ENCODE measurements around the gene APBA3. TPM values are rescaled to one million over a fixed set of nuclear protein-coding genes. Genes with fewer than 3 reads are reported as not detected.

The APBA3 gene
- total and polyA plus RNA-seq, 12 donors: 2.6 to 43.8 (median 22.3) TPM

DNA sequence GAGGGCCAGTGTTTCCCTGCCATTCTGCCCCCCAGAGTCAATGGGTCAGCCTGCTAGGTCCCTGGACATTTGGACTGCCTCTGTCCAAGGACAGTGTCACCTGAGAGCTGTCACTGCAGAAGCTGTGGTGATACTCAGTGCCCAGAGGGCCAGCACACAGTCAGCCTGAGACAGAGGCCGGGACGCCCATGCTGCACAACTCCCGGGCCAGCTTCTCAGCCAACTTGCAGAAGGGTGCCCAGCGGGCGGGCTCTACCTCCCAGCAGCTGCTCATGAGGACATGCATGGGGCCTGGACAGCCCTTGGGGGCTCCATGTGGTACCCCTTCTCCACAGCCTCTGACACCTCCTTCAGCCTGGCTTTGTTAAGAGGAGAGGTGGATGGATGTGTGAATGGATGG, 14.3 kb upstream of the APBA3 start:
- no peak overlapping the region for H3K27ac ChIP-seq
- no peak overlapping the region for H3K4me3 ChIP-seq
- TF ChIP-seq POLR2A (IDR thresholded peaks at IDR 0.05): no peak
- TF ChIP-seq, protein P1, sequence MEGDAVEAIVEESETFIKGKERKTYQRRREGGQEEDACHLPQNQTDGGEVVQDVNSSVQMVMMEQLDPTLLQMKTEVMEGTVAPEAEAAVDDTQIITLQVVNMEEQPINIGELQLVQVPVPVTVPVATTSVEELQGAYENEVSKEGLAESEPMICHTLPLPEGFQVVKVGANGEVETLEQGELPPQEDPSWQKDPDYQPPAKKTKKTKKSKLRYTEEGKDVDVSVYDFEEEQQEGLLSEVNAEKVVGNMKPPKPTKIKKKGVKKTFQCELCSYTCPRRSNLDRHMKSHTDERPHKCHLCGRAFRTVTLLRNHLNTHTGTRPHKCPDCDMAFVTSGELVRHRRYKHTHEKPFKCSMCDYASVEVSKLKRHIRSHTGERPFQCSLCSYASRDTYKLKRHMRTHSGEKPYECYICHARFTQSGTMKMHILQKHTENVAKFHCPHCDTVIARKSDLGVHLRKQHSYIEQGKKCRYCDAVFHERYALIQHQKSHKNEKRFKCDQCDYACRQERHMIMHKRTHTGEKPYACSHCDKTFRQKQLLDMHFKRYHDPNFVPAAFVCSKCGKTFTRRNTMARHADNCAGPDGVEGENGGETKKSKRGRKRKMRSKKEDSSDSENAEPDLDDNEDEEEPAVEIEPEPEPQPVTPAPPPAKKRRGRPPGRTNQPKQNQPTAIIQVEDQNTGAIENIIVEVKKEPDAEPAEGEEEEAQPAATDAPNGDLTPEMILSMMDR (IDR thresholded peaks at IDR 0.05): no peak
- H3K27me3 ChIP-seq: no peaks in the 10 kb centered on the region
- no peaks in the 10 kb centered on the region for H3K36me3 ChIP-seq (replicated peaks in 1 of 2)
- intact Hi-C loops (cut with DNase I): no loop called here
- no peaks in the 10 kb centered on the region for H3K4me1 ChIP-seq (replicated peaks in 1 of 2)
- peaks cover 0 to 1% (median 0%) of the 10 kb centered on the region in 3 donors for H3K9me3 ChIP-seq (replicated peaks in 1 of 3)
- WGBS, 4 donors: 93 to 95% (median 94%) methylated on average over 2 to 5 of the region's 5 CpGs; no CpG with 5 or more reads in 1 of the 4 donors
- DNase-seq: no peak

DNA sequence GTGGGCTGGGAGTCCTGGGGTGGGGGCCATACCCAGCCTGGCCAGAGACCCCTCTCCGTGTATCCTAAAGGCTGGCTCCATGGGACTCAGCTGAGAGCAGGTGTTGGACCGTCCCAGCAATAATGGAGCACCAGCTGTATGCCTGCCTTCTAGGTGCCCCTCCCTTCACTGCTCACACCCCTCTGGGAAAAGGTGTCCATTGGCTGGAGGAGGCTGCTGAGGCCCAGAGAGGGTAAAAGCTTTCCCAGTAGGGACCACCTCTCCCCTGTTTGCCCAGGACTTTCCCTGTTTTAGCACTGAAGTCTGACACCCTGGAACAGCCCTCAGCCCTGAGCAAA, 13.9 kb upstream of the APBA3 start:
- Histone ChIP-seq H3K4me3 (no peak overlapping the region), H3K4me1 (replicated peaks in 1 of 2) (no peaks in the 10 kb centered on the region), H3K27ac (no peak overlapping the region), H3K36me3 (replicated peaks in 1 of 2) (no peaks in the 10 kb centered on the region), H3K9me3 (replicated peaks in 1 of 3) (no peaks in the 10 kb centered on the region), H3K27me3 (no peaks in the 10 kb centered on the region)
- WGBS, 4 donors: 76 to 95% (median 79%) methylated on average over 2 of the region's 2 CpGs; no CpG with 5 or more reads in 1 of the 4 donors
- intact Hi-C loops (cut with DNase I): no loop called here
- TF ChIP-seq, protein P1 (IDR thresholded peaks at IDR 0.05): no peak
- TF ChIP-seq POLR2A (IDR thresholded peaks at IDR 0.05): no peak
- DNase-seq: no peak

DNA sequence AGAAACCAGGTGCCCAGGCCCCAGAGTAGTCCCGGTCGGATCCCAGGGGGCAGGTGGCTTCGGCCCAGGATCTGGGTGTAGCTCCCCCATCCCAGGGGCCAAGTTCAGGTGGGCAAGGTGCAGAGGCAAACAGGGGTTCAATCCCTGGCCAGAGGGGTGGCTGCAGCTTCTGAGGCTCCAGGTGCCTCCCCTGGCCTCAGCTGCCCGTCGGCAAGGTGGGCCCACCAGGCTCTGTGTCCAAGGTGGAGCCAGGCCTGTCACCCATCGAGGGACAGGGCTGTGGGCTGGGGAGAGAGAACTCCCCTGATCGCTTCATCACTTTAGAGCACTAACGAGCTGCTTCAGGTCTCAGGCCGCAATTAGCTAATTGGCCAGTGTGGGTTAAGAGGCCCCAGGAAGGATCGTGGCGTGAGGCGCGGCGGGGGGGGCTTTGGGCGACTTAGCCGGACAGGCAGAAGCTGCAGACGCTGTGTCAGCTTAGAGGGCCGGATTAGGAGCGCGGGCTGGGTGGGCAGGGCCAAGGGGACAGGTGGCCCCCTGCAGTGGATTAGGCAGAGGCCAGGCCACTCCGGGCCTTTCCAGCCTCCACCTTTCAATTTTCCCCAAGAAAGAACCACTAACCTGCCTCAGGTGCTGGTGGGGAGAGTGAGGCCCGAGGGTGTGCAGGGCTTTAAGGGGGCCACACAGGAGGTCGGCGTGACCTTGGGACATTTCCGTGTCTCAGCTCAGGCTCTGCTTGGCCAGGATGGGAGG, 13.3 kb upstream of the APBA3 start:
- intact Hi-C loops (cut with DNase I): no loop called here
- no peak overlapping the region for H3K4me3 ChIP-seq
- no peaks in the 10 kb centered on the region for H3K4me1 ChIP-seq (replicated peaks in 1 of 2)
- no peaks in the 10 kb centered on the region for H3K9me3 ChIP-seq (replicated peaks in 1 of 3)
- H3K27ac ChIP-seq: no peak overlapping the region
- no peak for DNase-seq
- 53 to 86% (median 71%) methylated on average over 15 to 25 of the region's 25 CpGs for WGBS, 4 donors
- no peaks in the 10 kb centered on the region for H3K27me3 ChIP-seq
- no peak for TF ChIP-seq POLR2A (IDR thresholded peaks at IDR 0.05)
- TF ChIP-seq, protein P1 (IDR thresholded peaks at IDR 0.05): no peak
- H3K36me3 ChIP-seq (replicated peaks in 1 of 2): no peaks in the 10 kb centered on the region

DNA sequence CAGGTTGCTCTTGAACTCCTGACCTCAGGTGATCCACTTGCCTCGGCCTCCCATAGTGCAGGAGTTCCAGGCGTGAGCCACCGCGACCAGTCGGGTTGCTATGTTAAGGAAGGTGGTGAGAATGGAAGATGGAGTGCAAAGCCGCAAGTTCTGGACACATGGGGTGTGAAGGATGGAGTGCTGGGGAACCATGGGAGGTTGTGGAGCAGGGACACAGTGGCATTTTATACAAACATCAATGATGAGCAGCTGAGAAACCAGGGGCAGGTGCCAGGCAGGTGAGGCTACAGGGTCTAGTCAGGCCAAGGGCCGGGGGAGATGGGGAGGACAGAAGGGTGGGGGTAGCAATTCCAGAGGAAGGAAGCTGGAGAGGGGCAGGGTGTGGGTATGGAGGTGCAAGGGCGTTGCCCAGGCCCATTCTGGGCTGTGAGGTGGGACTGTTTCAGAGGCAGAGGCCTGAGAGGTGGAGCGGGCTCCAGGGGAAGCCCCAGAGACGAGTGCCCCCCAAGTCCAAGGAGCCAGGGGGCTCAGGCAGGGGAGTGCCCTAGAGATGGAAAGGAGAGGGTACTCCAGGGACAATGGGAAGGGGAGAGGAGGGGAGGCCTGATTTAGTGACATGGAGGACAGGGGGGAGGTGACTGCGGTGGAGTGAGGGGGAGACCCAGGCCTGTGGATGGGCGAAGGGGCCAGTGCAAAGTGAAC, 12.5 kb upstream of the APBA3 start:
- H3K4me1 ChIP-seq (replicated peaks in 1 of 2): no peaks in the 10 kb centered on the region
- H3K9me3 ChIP-seq (replicated peaks in 1 of 3): no peaks in the 10 kb centered on the region
- H3K27me3 ChIP-seq: no peaks in the 10 kb centered on the region
- TF ChIP-seq POLR2A (IDR thresholded peaks at IDR 0.05): no peak
- TF ChIP-seq, protein P1 (IDR thresholded peaks at IDR 0.05): no peak
- intact Hi-C loops (cut with DNase I): no loop called here
- no peak overlapping the region for H3K4me3 ChIP-seq
- DNase-seq: no peak
- H3K36me3 ChIP-seq (replicated peaks in 1 of 2): no peaks in the 10 kb centered on the region
- 84 to 88% (median 86%) methylated on average over 12 of the region's 12 CpGs for WGBS, 4 donors
- H3K27ac ChIP-seq: no peak overlapping the region

All from adrenal gland (tissue), 12 donors.